ENCODE results near the gene THOC5.

- TF ChIP-seq SRF (IDR thresholded peaks at IDR 0.05; ENCODE audit: low read depth) (no peak), EZH2phosphoT487 (IDR thresholded peaks at IDR 0.05; ENCODE audit: borderline replicate concordance) (no peak), POLR2A (IDR thresholded peaks at IDR 0.05; ENCODE audit: borderline replicate concordance, extremely low read depth, insufficient read depth, insufficient read length) (no peak), JUND (IDR thresholded peaks at IDR 0.05) (no peak), YY1 (IDR thresholded peaks at IDR 0.05; ENCODE audit: extremely low read depth, insufficient replicate concordance, low read depth, low read length) (no peak)
Measured at GRCh38 chr22:29509298-29509697, 44.3 kb downstream of the THOC5 start.

Data from HCT116 (cell line).